Thyroid gland (tissue), 4 donors: ENCODE data around the gene MYL3.
A peak's percentile ranks its signal among the peaks of the same experiment; 100 is the strongest.

ENCODE experiments used
- CTCF ChIP-seq, 6 experiments: fragments of 200-600 bp in 3 of 6; fragments of 450-650 bp in 3 of 6; sonication (generic) in 3 of 6; IDR thresholded peaks; one replicate each; pipeline ENCODE4 v1.5.1; 2016 to 2019; ENCODE audit warnings: antibody characterized with exemption in 6 of 6, mild to moderate bottlenecking in 2 of 6, inconsistent platforms in 1 of 6, moderate library complexity in 1 of 6
- POLR2A ChIP-seq, 2 donors: fragments of 450-650 bp; IDR thresholded peaks; one replicate each; pipeline ENCODE4 v1.6.1; 2017; ENCODE audit warnings: antibody characterized with exemption in 2 of 2, mild to moderate bottlenecking in 2 of 2, moderate library complexity in 1 of 2

GRCh38 chr3:46866720-46867549 is 3.7 kb upstream of the MYL3 start:
- TF ChIP-seq CTCF (IDR thresholded peaks at IDR 0.05) = peak; percentile 72 to 92 (median 84)
- TF ChIP-seq POLR2A (IDR thresholded peaks at IDR 0.05) = no peak
